ENCODE results near the gene SLC25A29. TPM values are rescaled to one million over a fixed set of nuclear protein-coding genes. Genes with fewer than 3 reads are reported as not detected.
"Not testable (repeated sequence)": the region's sequence is repeated elsewhere in the genome, so short reads cannot be mapped to it uniquely, and the experiment has no call there.

The SLC25A29 gene
- polyA plus RNA-seq, 1 donor (not counting 4 experiments of a cell fraction or from before 2014, with no cell fraction given) = 16.3 TPM

DNA sequence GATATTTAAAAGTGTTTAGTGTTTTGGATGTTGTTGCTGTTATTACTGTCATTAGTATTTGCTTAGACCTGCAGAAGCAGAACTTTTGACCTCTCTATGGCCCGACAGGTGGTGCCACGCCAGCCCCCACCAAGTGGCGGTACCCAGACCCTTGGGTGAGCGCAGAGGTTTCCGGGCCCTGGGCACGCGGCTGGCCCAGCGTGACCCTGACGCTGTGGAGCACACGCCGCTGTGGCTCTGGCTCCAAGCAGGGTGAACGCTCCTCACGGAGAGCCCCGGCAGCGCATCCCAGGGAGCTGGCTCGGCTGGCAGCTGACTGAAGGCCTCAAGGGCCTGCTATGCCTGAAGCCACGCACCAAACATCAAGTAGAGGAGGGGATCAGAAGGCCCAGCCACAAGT lies 39.5 kb upstream of the SLC25A29 start:
- dilution Hi-C loops (cut with MboI; ENCODE audit: extremely low pct_ligation_motif_present, low sequenced_read_pairs) = no loop called here
- H3K27ac ChIP-seq (ENCODE audit: control insufficient read depth, insufficient read depth, low read length) = no peak overlapping the region
- H2AFZ ChIP-seq (ENCODE audit: control insufficient read depth, low read length) = no peak overlapping the region
- H3K79me2 ChIP-seq (ENCODE audit: control insufficient read depth, insufficient read depth, low read length) = no peaks in the 10 kb centered on the region
- H3K4me2 ChIP-seq (ENCODE audit: control insufficient read depth, extremely low read depth, insufficient read depth, low read depth, low read length) = no peak overlapping the region
- no peak for TF ChIP-seq EZH2 (IDR thresholded peaks at IDR 0.05; ENCODE audit: low read length)
- TF ChIP-seq, protein P1, sequence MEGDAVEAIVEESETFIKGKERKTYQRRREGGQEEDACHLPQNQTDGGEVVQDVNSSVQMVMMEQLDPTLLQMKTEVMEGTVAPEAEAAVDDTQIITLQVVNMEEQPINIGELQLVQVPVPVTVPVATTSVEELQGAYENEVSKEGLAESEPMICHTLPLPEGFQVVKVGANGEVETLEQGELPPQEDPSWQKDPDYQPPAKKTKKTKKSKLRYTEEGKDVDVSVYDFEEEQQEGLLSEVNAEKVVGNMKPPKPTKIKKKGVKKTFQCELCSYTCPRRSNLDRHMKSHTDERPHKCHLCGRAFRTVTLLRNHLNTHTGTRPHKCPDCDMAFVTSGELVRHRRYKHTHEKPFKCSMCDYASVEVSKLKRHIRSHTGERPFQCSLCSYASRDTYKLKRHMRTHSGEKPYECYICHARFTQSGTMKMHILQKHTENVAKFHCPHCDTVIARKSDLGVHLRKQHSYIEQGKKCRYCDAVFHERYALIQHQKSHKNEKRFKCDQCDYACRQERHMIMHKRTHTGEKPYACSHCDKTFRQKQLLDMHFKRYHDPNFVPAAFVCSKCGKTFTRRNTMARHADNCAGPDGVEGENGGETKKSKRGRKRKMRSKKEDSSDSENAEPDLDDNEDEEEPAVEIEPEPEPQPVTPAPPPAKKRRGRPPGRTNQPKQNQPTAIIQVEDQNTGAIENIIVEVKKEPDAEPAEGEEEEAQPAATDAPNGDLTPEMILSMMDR (optimal IDR thresholded peaks at IDR 0.05 in 1 of 3, IDR thresholded peaks at IDR 0.05 in 1 of 3, conservative IDR thresholded peaks at IDR 0.05 in 1 of 3; ENCODE audit: extremely low read depth in 1 of 3, insufficient read depth in 2 of 3, low read length in 3 of 3) = no peak
- H4K20me1 ChIP-seq (ENCODE audit: control insufficient read depth, extremely low read depth, insufficient read depth, low read length) = no peaks in the 10 kb centered on the region
- no peaks in the 10 kb centered on the region for H3K9me3 ChIP-seq (ENCODE audit: control insufficient read depth, low read depth, low read length)
- DNase-seq (ENCODE audit: low read depth, low spot score) (no peak), FAIRE-seq (no peak)
- H3K4me3 ChIP-seq (ENCODE audit: control insufficient read depth in 2 of 3, extremely low read depth in 1 of 3, insufficient read depth in 2 of 3, low read depth in 1 of 3, low read length in 3 of 3) = no peak overlapping the region
- peaks cover 23 to 42% of the 10 kb centered on the region in 2 experiments for H3K36me3 ChIP-seq (ENCODE audit: control insufficient read depth in 2 of 2, extremely low read depth in 1 of 2, insufficient read depth in 2 of 2, low read length in 2 of 2)
- H3K27me3 ChIP-seq (ENCODE audit: control insufficient read depth, extremely low read depth, insufficient read depth, low read length) = no peaks in the 10 kb centered on the region
- H3K9me1 ChIP-seq (ENCODE audit: control insufficient read depth, extremely low read depth, insufficient read depth, low read length) = no peaks in the 10 kb centered on the region
- peaks cover 4% of the 10 kb centered on the region for H3K4me1 ChIP-seq (ENCODE audit: control insufficient read depth, extremely low read depth, insufficient read depth, low read length)
- no peak overlapping the region for H3K9ac ChIP-seq (ENCODE audit: control insufficient read depth, extremely low read depth, insufficient read depth, low read length)

DNA sequence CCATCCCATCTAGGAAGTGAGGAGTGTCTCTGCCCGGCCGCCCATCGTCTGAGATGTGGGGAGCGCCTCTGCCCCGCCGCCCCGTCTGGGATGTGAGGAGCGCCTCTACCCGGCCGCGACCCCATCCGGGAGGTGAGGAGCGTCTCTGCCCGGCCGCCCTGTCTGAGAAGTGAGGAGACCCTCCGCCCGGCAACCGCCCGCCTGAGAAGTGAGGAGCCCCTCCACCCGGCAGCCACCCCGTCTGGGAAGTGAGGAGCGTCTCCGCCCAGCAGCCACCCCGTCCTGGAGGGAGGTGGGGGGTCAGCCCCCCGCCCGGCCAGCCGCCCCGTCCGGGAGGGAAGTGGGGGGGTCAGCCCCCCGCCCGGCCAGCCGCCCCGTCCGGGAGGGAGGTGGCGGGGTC lies 38.4 kb upstream of the SLC25A29 start:
- H2AFZ ChIP-seq (ENCODE audit: control insufficient read depth, low read length); FAIRE-seq; H3K27me3 ChIP-seq (ENCODE audit: control insufficient read depth, extremely low read depth, insufficient read depth, low read length); H4K20me1 ChIP-seq (ENCODE audit: control insufficient read depth, extremely low read depth, insufficient read depth, low read length); H3K4me2 ChIP-seq (ENCODE audit: control insufficient read depth, extremely low read depth, insufficient read depth, low read depth, low read length); H3K9me3 ChIP-seq (ENCODE audit: control insufficient read depth, low read depth, low read length); H3K79me2 ChIP-seq (ENCODE audit: control insufficient read depth, insufficient read depth, low read length); H3K4me1 ChIP-seq (ENCODE audit: control insufficient read depth, extremely low read depth, insufficient read depth, low read length); DNase-seq (ENCODE audit: low read depth, low spot score); dilution Hi-C loops (cut with MboI; ENCODE audit: extremely low pct_ligation_motif_present, low sequenced_read_pairs); H3K9ac ChIP-seq (ENCODE audit: control insufficient read depth, extremely low read depth, insufficient read depth, low read length); H3K4me3 ChIP-seq (ENCODE audit: control insufficient read depth in 2 of 3, extremely low read depth in 1 of 3, insufficient read depth in 2 of 3, low read depth in 1 of 3, low read length in 3 of 3); H3K27ac ChIP-seq (ENCODE audit: control insufficient read depth, insufficient read depth, low read length); H3K9me1 ChIP-seq (ENCODE audit: control insufficient read depth, extremely low read depth, insufficient read depth, low read length): not testable (repeated sequence)
- peaks cover 27 to 44% of the 10 kb centered on the region in 2 experiments for H3K36me3 ChIP-seq (ENCODE audit: control insufficient read depth in 2 of 2, extremely low read depth in 1 of 2, insufficient read depth in 2 of 2, low read length in 2 of 2)

DNA sequence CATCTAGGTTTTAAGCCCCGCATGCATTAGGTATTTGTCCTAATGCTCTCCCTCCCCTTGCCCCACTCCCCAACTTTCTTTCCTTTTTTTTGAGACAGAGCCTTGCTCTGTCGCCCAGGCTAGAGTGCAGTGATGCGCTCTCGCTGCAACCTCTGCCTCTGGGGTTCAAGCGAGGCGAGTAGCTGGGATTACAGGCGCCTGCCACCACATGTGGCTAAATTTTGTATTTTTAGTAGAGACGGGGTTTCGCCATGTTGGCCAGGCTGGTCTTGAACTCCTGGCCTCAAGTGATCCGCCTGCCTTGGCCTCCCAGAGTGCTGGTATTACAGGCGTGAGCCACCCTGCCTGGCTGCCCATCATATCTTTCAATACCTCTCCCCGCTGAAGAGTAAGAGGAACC lies 36.6 kb upstream of the SLC25A29 start:
- H3K4me1 ChIP-seq (ENCODE audit: control insufficient read depth, extremely low read depth, insufficient read depth, low read length); H3K9me3 ChIP-seq (ENCODE audit: control insufficient read depth, low read depth, low read length); H3K9ac ChIP-seq (ENCODE audit: control insufficient read depth, extremely low read depth, insufficient read depth, low read length); FAIRE-seq; H3K4me2 ChIP-seq (ENCODE audit: control insufficient read depth, extremely low read depth, insufficient read depth, low read depth, low read length); H4K20me1 ChIP-seq (ENCODE audit: control insufficient read depth, extremely low read depth, insufficient read depth, low read length); H3K27ac ChIP-seq (ENCODE audit: control insufficient read depth, insufficient read depth, low read length); H3K27me3 ChIP-seq (ENCODE audit: control insufficient read depth, extremely low read depth, insufficient read depth, low read length); H3K9me1 ChIP-seq (ENCODE audit: control insufficient read depth, extremely low read depth, insufficient read depth, low read length); dilution Hi-C loops (cut with MboI; ENCODE audit: extremely low pct_ligation_motif_present, low sequenced_read_pairs); H3K4me3 ChIP-seq (ENCODE audit: control insufficient read depth in 2 of 3, extremely low read depth in 1 of 3, insufficient read depth in 2 of 3, low read depth in 1 of 3, low read length in 3 of 3); DNase-seq (ENCODE audit: low read depth, low spot score); H3K79me2 ChIP-seq (ENCODE audit: control insufficient read depth, insufficient read depth, low read length); H2AFZ ChIP-seq (ENCODE audit: control insufficient read depth, low read length): not testable (repeated sequence)
- peaks cover 23 to 33% of the 10 kb centered on the region in 2 experiments for H3K36me3 ChIP-seq (ENCODE audit: control insufficient read depth in 2 of 2, extremely low read depth in 1 of 2, insufficient read depth in 2 of 2, low read length in 2 of 2)
